Measurements from ENCODE around the gene E2F8.
A peak's percentile ranks its signal among the peaks of the same experiment; 100 is the strongest.

The E2F8 gene

GRCh38 chr11:19253153-19253745 is 12.5 kb upstream of the E2F8 start:
- DNase-seq (ENCODE audit: low spot score), result no peak

GRCh38 chr11:19252394-19253152 is 11.8 kb upstream of the E2F8 start:
- no peak for DNase-seq (ENCODE audit: low spot score)

GRCh38 chr11:19251577-19251976 is 10.8 kb upstream of the E2F8 start:
- DNase-seq (ENCODE audit: low spot score), result no peak

GRCh38 chr11:19246816-19247215 is 6.1 kb upstream of the E2F8 start:
- DNase-seq (ENCODE audit: low spot score), result no peak

GRCh38 chr11:19245351-19245750 is 4.6 kb upstream of the E2F8 start:
- DNase-seq (ENCODE audit: low spot score), result no peak

GRCh38 chr11:19244621-19245020 is 3.9 kb upstream of the E2F8 start:
- no peak for DNase-seq (ENCODE audit: low spot score)

- no peak for DNase-seq (ENCODE audit: low spot score)
These were observed 3.3 kb upstream of the E2F8 start for GRCh38 chr11:19244084-19244483.

- no peak for DNase-seq (ENCODE audit: low spot score)
These were observed 2.9 kb upstream of the E2F8 start for GRCh38 chr11:19243613-19244012.

GRCh38 chr11:19243143-19243542 is 2.4 kb upstream of the E2F8 start:
- no peak for DNase-seq (ENCODE audit: low spot score)

- DNase-seq (ENCODE audit: low spot score), result no peak
These were observed 1.6 kb upstream of the E2F8 start for GRCh38 chr11:19242179-19242932.

- no peak for DNase-seq (ENCODE audit: low spot score)
These were observed 774 bp upstream of the E2F8 start for GRCh38 chr11:19241260-19242178.

- no peak for DNase-seq (ENCODE audit: low spot score)
These were observed 1.7 kb downstream of the E2F8 start for GRCh38 chr11:19239039-19239438.

GRCh38 chr11:19237813-19238212 is 2.9 kb downstream of the E2F8 start:
- DNase-seq (ENCODE audit: low spot score), result no peak

GRCh38 chr11:19237381-19237780 is 3.4 kb downstream of the E2F8 start:
- DNase-seq (ENCODE audit: low spot score), result no peak

- no peak for DNase-seq (ENCODE audit: low spot score)
These were observed 6.4 kb downstream of the E2F8 start for GRCh38 chr11:19234231-19234817.

GRCh38 chr11:19232910-19233503 is 7.7 kb downstream of the E2F8 start:
- peak; percentile 96 for DNase-seq (ENCODE audit: low spot score)

- no peak for DNase-seq (ENCODE audit: low spot score)
These were observed 11.1 kb downstream of the E2F8 start for GRCh38 chr11:19229671-19230070.

GRCh38 chr11:19228968-19229367 is 11.8 kb downstream of the E2F8 start:
- DNase-seq (ENCODE audit: low spot score), result no peak

GRCh38 chr11:19226378-19227195 is 14.2 kb downstream of the E2F8 start:
- DNase-seq (ENCODE audit: low spot score), result no peak

GRCh38 chr11:19225581-19225980 is 15.2 kb downstream of the E2F8 start:
- DNase-seq (ENCODE audit: low spot score), result no peak
